Stomach (tissue), 4 donors: Measurements from ENCODE around the gene PDE8A.

Experiments
- EP300 ChIP-seq: sonication (generic); formaldehyde crosslinking; IDR thresholded peaks from one replicate; pipeline ENCODE4 v1.6.1; 2017; ENCODE audit warnings: antibody characterized with exemption
- TF ChIP-seq, protein P1 (sequence below), 7 experiments: fragments of 450-650 bp in 4 of 7; fragments of 200-600 bp in 3 of 7; sonication (generic) in 3 of 7; IDR thresholded peaks; one replicate each; pipeline ENCODE4 v1.5.1; 2016 to 2019; ENCODE audit warnings: antibody characterized with exemption in 7 of 7, control low read depth in 2 of 7, mild to moderate bottlenecking in 1 of 7

DNA sequence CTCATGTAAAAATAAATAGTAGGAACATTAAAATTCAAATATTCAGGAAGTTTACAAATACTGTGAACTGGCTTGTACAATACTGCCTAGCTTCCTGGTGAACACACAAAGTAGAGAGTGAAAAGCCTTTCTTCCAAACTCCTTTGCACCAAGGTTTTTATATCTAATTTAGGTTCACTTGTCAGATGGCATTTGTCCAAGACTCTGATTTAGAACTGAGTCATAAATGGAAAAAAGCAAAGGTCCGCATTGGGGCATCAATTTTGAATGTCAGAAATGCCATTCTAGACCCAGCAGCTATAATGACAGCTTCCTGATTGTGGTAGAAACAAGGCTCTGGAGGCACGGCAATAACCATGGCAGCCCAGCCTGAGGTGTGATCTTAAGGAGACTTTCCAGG lies 160.7 kb downstream of the PDE8A start:
- TF ChIP-seq, protein P1, sequence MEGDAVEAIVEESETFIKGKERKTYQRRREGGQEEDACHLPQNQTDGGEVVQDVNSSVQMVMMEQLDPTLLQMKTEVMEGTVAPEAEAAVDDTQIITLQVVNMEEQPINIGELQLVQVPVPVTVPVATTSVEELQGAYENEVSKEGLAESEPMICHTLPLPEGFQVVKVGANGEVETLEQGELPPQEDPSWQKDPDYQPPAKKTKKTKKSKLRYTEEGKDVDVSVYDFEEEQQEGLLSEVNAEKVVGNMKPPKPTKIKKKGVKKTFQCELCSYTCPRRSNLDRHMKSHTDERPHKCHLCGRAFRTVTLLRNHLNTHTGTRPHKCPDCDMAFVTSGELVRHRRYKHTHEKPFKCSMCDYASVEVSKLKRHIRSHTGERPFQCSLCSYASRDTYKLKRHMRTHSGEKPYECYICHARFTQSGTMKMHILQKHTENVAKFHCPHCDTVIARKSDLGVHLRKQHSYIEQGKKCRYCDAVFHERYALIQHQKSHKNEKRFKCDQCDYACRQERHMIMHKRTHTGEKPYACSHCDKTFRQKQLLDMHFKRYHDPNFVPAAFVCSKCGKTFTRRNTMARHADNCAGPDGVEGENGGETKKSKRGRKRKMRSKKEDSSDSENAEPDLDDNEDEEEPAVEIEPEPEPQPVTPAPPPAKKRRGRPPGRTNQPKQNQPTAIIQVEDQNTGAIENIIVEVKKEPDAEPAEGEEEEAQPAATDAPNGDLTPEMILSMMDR (IDR thresholded peaks at IDR 0.05) = no peak
- no peak for TF ChIP-seq EP300
